K562 (cell line): ENCODE measurements around the gene AGPAT1. TPM values are rescaled to one million over a fixed set of nuclear protein-coding genes. Genes with fewer than 3 reads are reported as not detected.
A peak's percentile ranks its signal among the peaks of the same experiment; 100 is the strongest.

ENCODE experiments used
- CEBPB ChIP-seq: fragments of 450-650 bp; IDR thresholded peaks from 2 replicates; pipeline ENCODE4 v1.6.1; 2016; ENCODE audit warnings: missing genetic modification characterization, missing compliant biosample characterization
- CLOCK ChIP-seq: fragments of 250-450 bp; sonication (Bioruptor Pico); IDR thresholded peaks from 2 replicates; pipeline ENCODE4 v1.4.0; 2020; ENCODE audit warnings: mild to moderate bottlenecking, moderate library complexity, borderline replicate concordance
- CTBP1 ChIP-seq: fragments of 450-650 bp; IDR thresholded peaks from 2 replicates; pipeline ENCODE4 v1.6.1; 2016; ENCODE audit warnings: borderline replicate concordance
- HOXB6 ChIP-seq: fragments of 250-450 bp; sonication (Bioruptor Pico); IDR thresholded peaks from 2 replicates; pipeline ENCODE4 v1.5.1; 2022; ENCODE audit warnings: mild to moderate bottlenecking, borderline replicate concordance
- MBD2 ChIP-seq: sonication (generic); IDR thresholded peaks from 2 replicates; pipeline ENCODE4 v1.6.1; 2016; ENCODE audit warnings: low read depth, borderline replicate concordance
- NCOA1 ChIP-seq: fragments of 450-650 bp; IDR thresholded peaks from 2 replicates; pipeline ENCODE4 v1.6.1; 2016; ENCODE audit warnings: low read depth
- TAF15 ChIP-seq: fragments of 200-400 bp; formaldehyde crosslinking; IDR thresholded peaks from 2 replicates; pipeline ENCODE4 v1.6.1; 2017; ENCODE audit warnings: mild to moderate bottlenecking, low read depth, low read length, moderate library complexity
- TFE3 ChIP-seq: fragments of 450-650 bp; formaldehyde crosslinking; IDR thresholded peaks from 2 replicates; pipeline ENCODE4 v1.4.0; 2020; ENCODE audit warnings: mild to moderate bottlenecking, mixed read lengths
- ZBED1 ChIP-seq: IDR thresholded peaks from 2 replicates; pipeline ENCODE4 v1.6.1; 2014
- ZFX ChIP-seq: sonication (generic); formaldehyde crosslinking; IDR thresholded peaks from 2 replicates; pipeline ENCODE4 v1.8.0; 2022; ENCODE audit warnings: mild to moderate bottlenecking, missing genetic modification reagents, moderate library complexity
- ZNF507 ChIP-seq: conservative IDR thresholded peaks from 2 replicates; pipeline ENCODE4 v1.6.1; 2017; ENCODE audit warnings: missing genetic modification characterization, missing compliant biosample characterization
- ZNF583 ChIP-seq: fragments of 250-450 bp; sonication (Bioruptor Pico); IDR thresholded peaks from 2 replicates; pipeline ENCODE4 v1.4.0; 2020
- polyA plus RNA-seq, 8 experiments: library from polyadenylated mRNA; depleted of rRNA in 4 of 8; stranded (reverse) in 5 of 8; unstranded in 3 of 8; fragments of >200 nt; fragmentation: Nextera tagmentation in 2 of 8; fragmentation: Illumina TruSeq in 1 of 8; extraction: Ambion mirVana in 2 of 8; extraction: Trizol in 1 of 8; gene quantifications; 2 replicates each; pipeline versions ENCODE4 v1.2.1 to v1.2.3, GENCODE V29; 2011 to 2014; ENCODE audit warnings: inconsistent platforms in 1 of 8, missing spikeins in 1 of 8
- total RNA-seq, 7 experiments: library from RNA; depleted of rRNA in 6 of 7; stranded (reverse); fragments of >200 nt in 6 of 7; fragmentation: Illumina TruSeq in 2 of 7; extraction: Trizol in 2 of 7; gene quantifications; 2 replicates each; pipeline versions ENCODE4 v1.2.1 to v1.2.3, GENCODE V29; 2011 to 2021; ENCODE audit warnings: low replicate concordance in 1 of 7
- TF ChIP-seq, protein P1 (sequence below), 3 experiments: IDR thresholded peaks in 2 of 3; conservative IDR thresholded peaks in 1 of 3; 2 replicates each; pipeline ENCODE4 v1.5.1; 2011 to 2012; ENCODE audit warnings: low read length in 3 of 3, mild to moderate bottlenecking in 3 of 3, control low read depth in 2 of 3, improper control_type of control experiment in 1 of 3, inconsistent platforms in 1 of 3, low read depth in 1 of 3, mixed read lengths in 1 of 3, moderate library complexity in 1 of 3; ENCODE audit not compliant: insufficient read depth in 2 of 3
- TF ChIP-seq, protein P2 (sequence below), 2 experiments: fragments of 450-650 bp; conservative IDR thresholded peaks; 2 replicates each; pipeline ENCODE4 v1.6.1; 2017; ENCODE audit warnings: mild to moderate bottlenecking in 2 of 2, moderate library complexity in 2 of 2
- TF ChIP-seq, protein P3 (sequence below): sonication (generic); formaldehyde crosslinking; IDR thresholded peaks from 2 replicates; pipeline ENCODE4 v1.8.1; 2023; ENCODE audit warnings: missing genetic modification reagents, mild to moderate bottlenecking, borderline replicate concordance

Gene AGPAT1
- total and polyA plus RNA-seq, 9 of the 15 experiments (the other 6 are each of a cell fraction or from before 2014, with no cell fraction given), result 37.9 to 176 (median 69.4) TPM

DNA sequence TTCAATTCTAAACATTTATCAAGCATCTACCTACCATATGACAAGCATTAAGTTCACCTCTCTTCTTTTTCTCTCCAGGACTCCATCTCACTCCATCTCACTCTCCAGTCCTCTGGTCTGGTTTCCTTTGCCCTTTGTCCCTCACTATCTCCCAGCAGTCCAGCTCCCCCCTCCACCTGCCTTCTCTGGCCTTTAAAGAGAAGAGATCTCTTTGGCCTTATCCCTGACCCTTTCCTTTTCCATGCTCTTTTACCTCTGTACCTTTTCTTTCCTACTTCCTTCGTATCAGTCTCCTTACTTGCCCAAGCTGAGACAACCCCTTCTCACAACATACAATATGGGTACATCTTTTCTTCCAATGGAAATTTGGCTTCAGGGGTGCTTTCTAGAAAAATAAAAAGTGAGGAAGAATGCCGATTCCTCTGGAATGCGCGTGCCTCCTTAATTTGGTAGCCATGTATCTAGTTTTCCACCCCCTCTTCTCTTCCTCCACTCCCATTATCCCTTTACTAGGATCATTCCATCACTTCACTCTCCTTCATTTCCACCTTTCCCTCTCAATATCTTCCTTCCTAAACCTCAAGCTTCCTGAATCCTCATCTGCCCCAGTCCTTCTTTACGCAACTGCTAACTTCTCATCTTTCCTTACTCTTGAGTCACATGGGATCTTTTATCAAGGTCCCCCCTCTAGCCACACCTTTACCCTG is 745 bp upstream of the AGPAT1 start (continued):
- TF ChIP-seq TFE3 (CRISPR knock-in tag), result peak; percentile 25; the same call in 1 of the 2 replicates
- TF ChIP-seq, protein P1, sequence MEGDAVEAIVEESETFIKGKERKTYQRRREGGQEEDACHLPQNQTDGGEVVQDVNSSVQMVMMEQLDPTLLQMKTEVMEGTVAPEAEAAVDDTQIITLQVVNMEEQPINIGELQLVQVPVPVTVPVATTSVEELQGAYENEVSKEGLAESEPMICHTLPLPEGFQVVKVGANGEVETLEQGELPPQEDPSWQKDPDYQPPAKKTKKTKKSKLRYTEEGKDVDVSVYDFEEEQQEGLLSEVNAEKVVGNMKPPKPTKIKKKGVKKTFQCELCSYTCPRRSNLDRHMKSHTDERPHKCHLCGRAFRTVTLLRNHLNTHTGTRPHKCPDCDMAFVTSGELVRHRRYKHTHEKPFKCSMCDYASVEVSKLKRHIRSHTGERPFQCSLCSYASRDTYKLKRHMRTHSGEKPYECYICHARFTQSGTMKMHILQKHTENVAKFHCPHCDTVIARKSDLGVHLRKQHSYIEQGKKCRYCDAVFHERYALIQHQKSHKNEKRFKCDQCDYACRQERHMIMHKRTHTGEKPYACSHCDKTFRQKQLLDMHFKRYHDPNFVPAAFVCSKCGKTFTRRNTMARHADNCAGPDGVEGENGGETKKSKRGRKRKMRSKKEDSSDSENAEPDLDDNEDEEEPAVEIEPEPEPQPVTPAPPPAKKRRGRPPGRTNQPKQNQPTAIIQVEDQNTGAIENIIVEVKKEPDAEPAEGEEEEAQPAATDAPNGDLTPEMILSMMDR (IDR thresholded peaks at IDR 0.05 in 2 of 3, conservative IDR thresholded peaks at IDR 0.05 in 1 of 3; ENCODE audit: insufficient read depth in 2 of 3, low read depth in 1 of 3, low read length in 3 of 3), result no peak
- TF ChIP-seq CTBP1, result no peak
- TF ChIP-seq ZNF583, result no peak
- TF ChIP-seq NCOA1, result peak; percentile 25; the same call in 1 of the 2 replicates
- no peak for TF ChIP-seq ZFX (CRISPR knock-in tag)
- TF ChIP-seq, protein P2, sequence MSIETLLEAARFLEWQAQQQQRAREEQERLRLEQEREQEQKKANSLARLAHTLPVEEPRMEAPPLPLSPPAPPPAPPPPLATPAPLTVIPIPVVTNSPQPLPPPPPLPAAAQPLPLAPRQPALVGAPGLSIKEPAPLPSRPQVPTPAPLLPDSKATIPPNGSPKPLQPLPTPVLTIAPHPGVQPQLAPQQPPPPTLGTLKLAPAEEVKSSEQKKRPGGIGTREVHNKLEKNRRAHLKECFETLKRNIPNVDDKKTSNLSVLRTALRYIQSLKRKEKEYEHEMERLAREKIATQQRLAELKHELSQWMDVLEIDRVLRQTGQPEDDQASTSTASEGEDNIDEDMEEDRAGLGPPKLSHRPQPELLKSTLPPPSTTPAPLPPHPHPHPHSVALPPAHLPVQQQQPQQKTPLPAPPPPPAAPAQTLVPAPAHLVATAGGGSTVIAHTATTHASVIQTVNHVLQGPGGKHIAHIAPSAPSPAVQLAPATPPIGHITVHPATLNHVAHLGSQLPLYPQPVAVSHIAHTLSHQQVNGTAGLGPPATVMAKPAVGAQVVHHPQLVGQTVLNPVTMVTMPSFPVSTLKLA (conservative IDR thresholded peaks at IDR 0.05), result 0 out of 4 replicates have a peak, but pooled peaks of 1 of the 2 experiments have one; percentile 43
- TF ChIP-seq ZBED1, result no peak
- TF ChIP-seq TAF15, result no peak
- TF ChIP-seq ZNF507, result no peak
- no peak for TF ChIP-seq HOXB6
- TF ChIP-seq CEBPB (tag), result peak; percentile 81
- TF ChIP-seq CLOCK (CRISPR knock-in tag), result no peak
- TF ChIP-seq, protein P3, sequence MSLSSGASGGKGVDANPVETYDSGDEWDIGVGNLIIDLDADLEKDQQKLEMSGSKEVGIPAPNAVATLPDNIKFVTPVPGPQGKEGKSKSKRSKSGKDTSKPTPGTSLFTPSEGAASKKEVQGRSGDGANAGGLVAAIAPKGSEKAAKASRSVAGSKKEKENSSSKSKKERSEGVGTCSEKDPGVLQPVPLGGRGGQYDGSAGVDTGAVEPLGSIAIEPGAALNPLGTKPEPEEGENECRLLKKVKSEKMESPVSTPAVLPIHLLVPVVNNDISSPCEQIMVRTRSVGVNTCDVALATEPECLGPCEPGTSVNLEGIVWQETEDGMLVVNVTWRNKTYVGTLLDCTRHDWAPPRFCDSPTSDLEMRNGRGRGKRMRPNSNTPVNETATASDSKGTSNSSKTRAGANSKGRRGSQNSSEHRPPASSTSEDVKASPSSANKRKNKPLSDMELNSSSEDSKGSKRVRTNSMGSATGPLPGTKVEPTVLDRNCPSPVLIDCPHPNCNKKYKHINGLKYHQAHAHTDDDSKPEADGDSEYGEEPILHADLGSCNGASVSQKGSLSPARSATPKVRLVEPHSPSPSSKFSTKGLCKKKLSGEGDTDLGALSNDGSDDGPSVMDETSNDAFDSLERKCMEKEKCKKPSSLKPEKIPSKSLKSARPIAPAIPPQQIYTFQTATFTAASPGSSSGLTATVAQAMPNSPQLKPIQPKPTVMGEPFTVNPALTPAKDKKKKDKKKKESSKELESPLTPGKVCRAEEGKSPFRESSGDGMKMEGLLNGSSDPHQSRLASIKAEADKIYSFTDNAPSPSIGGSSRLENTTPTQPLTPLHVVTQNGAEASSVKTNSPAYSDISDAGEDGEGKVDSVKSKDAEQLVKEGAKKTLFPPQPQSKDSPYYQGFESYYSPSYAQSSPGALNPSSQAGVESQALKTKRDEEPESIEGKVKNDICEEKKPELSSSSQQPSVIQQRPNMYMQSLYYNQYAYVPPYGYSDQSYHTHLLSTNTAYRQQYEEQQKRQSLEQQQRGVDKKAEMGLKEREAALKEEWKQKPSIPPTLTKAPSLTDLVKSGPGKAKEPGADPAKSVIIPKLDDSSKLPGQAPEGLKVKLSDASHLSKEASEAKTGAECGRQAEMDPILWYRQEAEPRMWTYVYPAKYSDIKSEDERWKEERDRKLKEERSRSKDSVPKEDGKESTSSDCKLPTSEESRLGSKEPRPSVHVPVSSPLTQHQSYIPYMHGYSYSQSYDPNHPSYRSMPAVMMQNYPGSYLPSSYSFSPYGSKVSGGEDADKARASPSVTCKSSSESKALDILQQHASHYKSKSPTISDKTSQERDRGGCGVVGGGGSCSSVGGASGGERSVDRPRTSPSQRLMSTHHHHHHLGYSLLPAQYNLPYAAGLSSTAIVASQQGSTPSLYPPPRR (CRISPR knock-in tag), result no peak
- no peak for TF ChIP-seq MBD2
